K562 (cell line): ENCODE results near the gene CIAO3. TPM values are rescaled to one million over a fixed set of nuclear protein-coding genes. Genes with fewer than 3 reads are reported as not detected.

Experiments
- ATAC-seq: fragments of 200-7000 bp; cut with Tn5 transposase; 3 replicates; pipeline ENCODE4 v1.9.1; 2020; ENCODE audit warnings: moderate library complexity
- BruUV-seq: library from RNA; stranded (reverse); fragments of 400-500 nt; replicated peaks from 2 replicates; lab custom pipeline; 2021; lab: Mats Ljungman, UMichigan
- CTCF ChIA-PET: fragments of 300-600 bp; formaldehyde crosslinking; extraction: SDS; loops from one replicate; lab custom pipeline; 2021; ENCODE audit warnings: low intra/inter-chr PET ratio; lab: Yijun Ruan, JAX
- POLR2A ChIA-PET: fragments of 300-600, 350-650 bp; sonication (Branson Sonifier 250); formaldehyde crosslinking; extraction: SDS; loops from one replicate; lab custom pipeline; 2021; ENCODE audit warnings: antibody characterized with exemption, inconsistent platforms; lab: Yijun Ruan, JAX
- DNase-seq, 4 experiments: peaks; one replicate each; pipeline versions ENCODE4 v3.0.0 to v3.0.0-alpha.2; 2011 to 2018; ENCODE audit warnings: low spot score in 3 of 4, mixed read lengths in 3 of 4; ENCODE audit errors: extremely low read depth in 1 of 4
- FAIRE-seq: peaks from 2 replicates; lab custom pipeline; 2011; peaks lifted over from hg19 to GRCh38; lab: Jason Lieb, UNC
- H2AFZ ChIP-seq: 2 replicates; pipeline ENCODE4 v1.6.0; 2011; ENCODE audit warnings: low read depth, low read length, control low read depth, inconsistent platforms
- H3K27ac ChIP-seq: fragments of 200-600 bp; 3 replicates; pipeline ENCODE4 v1.8.0; 2011; ENCODE audit warnings: low read depth, mild to moderate bottlenecking, control low read depth, inconsistent platforms, low read length, moderate library complexity, mixed read lengths; ENCODE audit errors: extremely low read depth
- H3K27me3 ChIP-seq, 2 experiments: fragments of 300-600 bp in 1 of 2; 2 replicates in 1 of 2; 3 replicates in 1 of 2; pipeline versions ENCODE4 v1.6.0 to v1.8.0; 2011; ENCODE audit warnings: inconsistent platforms in 2 of 2, low read length in 2 of 2, mild to moderate bottlenecking in 1 of 2, mixed read lengths in 1 of 2, moderate library complexity in 1 of 2; ENCODE audit not compliant: control insufficient read depth in 2 of 2, insufficient read depth in 2 of 2
- H3K36me3 ChIP-seq: fragments of 300-600 bp; 3 replicates; pipeline ENCODE4 v1.8.0; 2011; ENCODE audit warnings: mild to moderate bottlenecking, low read length, inconsistent platforms; ENCODE audit not compliant: control insufficient read depth, insufficient read depth
- H3K4me1 ChIP-seq, 2 experiments: fragments of 200-600 bp in 1 of 2; replicated peaks in 1 of 2; 2 replicates in 1 of 2; 3 replicates in 1 of 2; pipeline versions ENCODE4 v1.5.1 to v1.8.0; 2011; ENCODE audit warnings: inconsistent platforms in 2 of 2, low read length in 2 of 2, mild to moderate bottlenecking in 1 of 2, mixed read lengths in 1 of 2, moderate library complexity in 1 of 2; ENCODE audit not compliant: control insufficient read depth in 2 of 2, insufficient read depth in 2 of 2
- H3K4me2 ChIP-seq: 2 replicates; pipeline ENCODE4 v1.6.1; 2011; ENCODE audit warnings: low read length, control low read depth, inconsistent platforms, mixed read lengths; ENCODE audit not compliant: insufficient read depth
- H3K4me3 ChIP-seq: fragments of 200-600 bp; sonication (generic), shearing (Covaris generic); 2 replicates; pipeline ENCODE4 v1.5.1; 2016; ENCODE audit warnings: control low read depth, inconsistent platforms
- H3K79me2 ChIP-seq: fragments of 200-600 bp; 3 replicates; pipeline ENCODE4 v1.8.0; 2011; ENCODE audit warnings: low read length, inconsistent platforms; ENCODE audit not compliant: control insufficient read depth, insufficient read depth
- H3K9ac ChIP-seq, 2 experiments: 2 replicates each; pipeline versions ENCODE4 v1.6.0 to v1.6.1; 2011; ENCODE audit warnings: low read depth in 2 of 2, low read length in 2 of 2, control low read depth in 1 of 2, inconsistent platforms in 1 of 2, mild to moderate bottlenecking in 1 of 2, mixed read lengths in 1 of 2; ENCODE audit not compliant: insufficient read depth in 1 of 2
- H3K9me1 ChIP-seq: one replicate; pipeline ENCODE4 v1.6.0; 2011; ENCODE audit warnings: inconsistent platforms, mild to moderate bottlenecking, low read length, moderate library complexity; ENCODE audit not compliant: control insufficient read depth, insufficient read depth
- H3K9me3 ChIP-seq: replicated peaks from 2 replicates; pipeline ENCODE4 v1.5.1; 2011; ENCODE audit warnings: low read depth, low read length, inconsistent platforms; ENCODE audit not compliant: control insufficient read depth, insufficient read depth
- H4K20me1 ChIP-seq: replicated peaks from 2 replicates; pipeline ENCODE4 v1.6.1; 2011; ENCODE audit warnings: low read length, inconsistent platforms, mixed read lengths; ENCODE audit not compliant: control insufficient read depth, insufficient read depth
- BRCA1 ChIP-seq, 2 experiments: fragments of 450-650 bp in 1 of 2; sonication (generic) in 1 of 2; formaldehyde crosslinking in 1 of 2; IDR thresholded peaks; 2 replicates each; pipeline versions ENCODE4 v1.5.0 to v1.6.1; 2017 to 2020; ENCODE audit warnings: mild to moderate bottlenecking in 1 of 2, missing genetic modification reagents in 1 of 2
- CBX8 ChIP-seq: fragments of 200-600 bp; sonication (generic); IDR thresholded peaks from 2 replicates; pipeline ENCODE4 v1.6.1; 2012; ENCODE audit warnings: borderline replicate concordance, mixed run types, low read depth, mild to moderate bottlenecking, moderate library complexity, mixed read lengths, low read length, control low read depth, inconsistent platforms; ENCODE audit not compliant: poor library complexity, severe bottlenecking; ENCODE audit errors: extremely low read depth
- ZBTB7A ChIP-seq: IDR thresholded peaks from 2 replicates; pipeline ENCODE4 v1.6.1; 2011; ENCODE audit warnings: low read depth, mild to moderate bottlenecking, low read length, moderate library complexity, borderline replicate concordance; ENCODE audit not compliant: control insufficient read depth
- ZNF324 ChIP-seq: fragments of 250-450 bp; sonication (Bioruptor Pico); IDR thresholded peaks from 2 replicates; pipeline ENCODE4 v1.4.0; 2020; ENCODE audit warnings: mild to moderate bottlenecking
- WGBS: fragments of 100-300 bp; shearing (Covaris generic); methylation state at CpG from one replicate; pipeline ENCODE4 v1.1.6; 2016; ENCODE audit warnings: low coverage, mixed read lengths; ENCODE audit not compliant: insufficient coverage; ENCODE audit errors: missing lambda C conversion rate; 5-methylcytosine and 5-hydroxymethylcytosine counted together
- in situ Hi-C: fragments of 300-500 bp; cut with MboI; formaldehyde crosslinking; loops from 4 replicates; pipeline ENCODE4 v1.15.0; 2018; ENCODE audit warnings: inconsistent platforms, mixed read lengths
- intact Hi-C: fragments of 100-400 bp; cut with micrococcal nuclease; formaldehyde crosslinking; loops from 2 replicates; pipeline ENCODE4 v1.14.2; 2022
- polyA plus RNA-seq, 8 experiments: library from polyadenylated mRNA; depleted of rRNA in 4 of 8; stranded (reverse) in 5 of 8; unstranded in 3 of 8; fragments of >200 nt; fragmentation: Nextera tagmentation in 2 of 8; fragmentation: Illumina TruSeq in 1 of 8; extraction: Ambion mirVana in 2 of 8; extraction: Trizol in 1 of 8; gene quantifications; 2 replicates each; pipeline versions ENCODE4 v1.2.1 to v1.2.3, GENCODE V29; 2011 to 2014; ENCODE audit warnings: inconsistent platforms in 1 of 8, missing spikeins in 1 of 8
- total RNA-seq, 7 experiments: library from RNA; depleted of rRNA in 6 of 7; stranded (reverse); fragments of >200 nt in 6 of 7; fragmentation: Illumina TruSeq in 2 of 7; extraction: Trizol in 2 of 7; gene quantifications; 2 replicates each; pipeline versions ENCODE4 v1.2.1 to v1.2.3, GENCODE V29; 2011 to 2021; ENCODE audit warnings: low replicate concordance in 1 of 7
- TF ChIP-seq, protein P1 (sequence below), 3 experiments: fragments of 200-800 bp in 1 of 3; fragments of 250-450 bp in 1 of 3; fragments of 450-650 bp in 1 of 3; sonication (Bioruptor Pico) in 1 of 3; sonication (Bioruptor generic) in 1 of 3; formaldehyde crosslinking in 1 of 3; IDR thresholded peaks; 2 replicates each; pipeline versions ENCODE4 v1.6.1 to v1.8.0; 2016 to 2022; ENCODE audit warnings: mild to moderate bottlenecking in 2 of 3, missing genetic modification characterization in 2 of 3, missing compliant biosample characterization in 1 of 3, moderate library complexity in 1 of 3
- TF ChIP-seq, protein P2 (sequence below): fragments of 450-650 bp; IDR thresholded peaks from 2 replicates; pipeline ENCODE4 v1.6.1; 2016; ENCODE audit warnings: missing biosample characterization, missing genetic modification characterization

CIAO3 gene
- total and polyA plus RNA-seq, 9 of the 15 experiments (the other 6 are each of a cell fraction or from before 2014, with no cell fraction given): 2.2 to 35.6 (median 18.7) TPM

DNA sequence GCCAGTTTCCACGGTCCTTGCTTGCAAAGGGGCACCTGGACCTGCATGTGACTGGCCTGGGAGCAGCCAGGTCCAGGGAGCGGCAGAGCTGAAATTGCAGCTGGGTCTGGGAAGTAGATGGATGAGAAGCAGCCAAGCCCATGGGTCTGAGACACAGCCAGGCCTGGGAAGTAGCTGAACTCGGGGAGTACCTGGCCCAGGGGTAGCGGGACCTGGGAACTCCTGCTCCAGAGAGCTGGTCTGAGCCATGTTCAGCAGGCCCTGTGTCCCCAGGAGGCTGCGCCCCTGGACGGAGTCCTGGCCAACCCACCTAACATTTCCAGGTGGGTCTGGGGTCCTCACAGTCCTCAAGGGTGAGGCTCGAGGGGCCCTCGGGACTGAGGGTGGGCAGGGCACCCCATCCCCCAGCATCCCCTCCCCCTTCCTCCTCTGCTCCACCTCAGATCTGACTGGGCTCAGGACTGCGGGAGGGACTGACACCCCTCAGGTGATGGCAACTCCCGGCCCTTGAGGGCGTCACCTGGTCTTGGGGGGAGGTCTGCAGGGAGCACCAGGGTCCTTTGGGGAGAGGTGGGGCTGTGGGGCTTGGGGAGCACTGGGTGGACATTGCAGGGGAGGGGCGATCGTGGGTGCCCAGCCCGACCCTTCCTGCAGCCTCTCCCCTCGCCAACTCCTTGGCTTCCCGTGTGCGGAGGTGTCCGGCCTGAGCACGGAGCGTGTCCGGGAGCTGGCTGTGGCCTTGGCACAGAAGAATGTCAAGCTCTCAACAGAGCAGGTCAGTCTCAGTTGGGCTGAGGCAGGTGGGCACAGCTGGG is 22.8 kb upstream of the CIAO3 start (continued):
- no peak for TF ChIP-seq BRCA1 (IDR thresholded peaks at IDR 0.05)
- no peak for TF ChIP-seq BRCA1 (CRISPR knock-in tag; IDR thresholded peaks at IDR 0.05)

DNA sequence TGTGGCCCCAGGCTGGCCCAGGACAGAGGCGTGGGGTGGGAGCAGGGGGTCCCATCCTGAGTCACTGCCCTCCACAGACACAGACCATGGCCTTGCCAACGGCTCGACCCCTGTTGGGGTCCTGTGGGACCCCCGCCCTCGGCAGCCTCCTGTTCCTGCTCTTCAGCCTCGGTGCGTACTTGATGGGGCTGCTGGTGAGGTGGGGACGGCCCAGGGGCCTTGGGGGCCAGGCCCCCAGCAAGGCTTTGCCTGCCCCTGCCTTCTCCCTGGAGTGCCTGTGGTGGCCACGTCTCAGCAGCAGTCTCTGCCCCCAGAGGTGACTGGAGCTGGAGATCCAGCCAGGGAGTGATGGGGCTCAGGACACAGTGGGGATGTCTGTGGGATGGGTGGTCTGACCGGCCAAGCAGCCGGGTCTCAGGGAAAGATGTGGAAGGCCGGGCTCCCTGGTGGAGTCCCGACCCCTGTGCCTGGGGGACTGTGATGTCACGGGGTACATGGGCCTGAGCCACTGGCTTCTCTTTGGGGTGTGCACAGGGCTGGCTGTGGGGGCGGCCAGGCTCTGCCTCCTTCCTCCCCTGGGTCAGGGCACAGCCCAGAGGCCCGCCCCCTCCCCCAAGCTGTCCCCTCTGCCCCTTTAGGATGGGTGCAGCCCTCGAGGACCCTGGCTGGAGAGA is 21.9 kb upstream of the CIAO3 start:
- in situ Hi-C loops: no loop called here
- peaks cover 0 to 75% of the 10 kb centered on the region in 2 experiments; a peak in 2 of 5 replicates for H3K4me1 ChIP-seq
- no peak overlapping the region for H2AFZ ChIP-seq
- no TSS peak for BruUV-seq
- H3K27me3 ChIP-seq: peaks cover 0 to 6% of the 10 kb centered on the region in 2 experiments; a peak in 1 of 5 replicates
- FAIRE-seq (no peak), ATAC-seq (no peak), DNase-seq (no peak)
- no peaks in the 10 kb centered on the region for H3K36me3 ChIP-seq
- H3K9me3 ChIP-seq: no peaks in the 10 kb centered on the region
- intact Hi-C loops: no loop called here
- ChIA-PET CTCF (no interaction called here), POLR2A (interaction anchor here (0.5 to 1.3 kb wide), 2 partner anchors 41 to 56 kb away, joined by 3 to 5 read pairs; partner anchors contain the start of gene ANTKMT)
- 14% methylated on average over 14 of the region's 17 CpGs for WGBS
- H3K9me1 ChIP-seq: no peaks in the 10 kb centered on the region
- H3K27ac ChIP-seq: no peak overlapping the region
- no peak overlapping the region for H3K4me3 ChIP-seq
- no peak overlapping the region for H3K4me2 ChIP-seq
- H4K20me1 ChIP-seq: 0 out of 2 replicates have a peak, but pooled peaks cover 3% of the 10 kb centered on the region
- no peaks in the 10 kb centered on the region for H3K79me2 ChIP-seq
- no peak overlapping the region for H3K9ac ChIP-seq
- TF ChIP-seq, protein P1, sequence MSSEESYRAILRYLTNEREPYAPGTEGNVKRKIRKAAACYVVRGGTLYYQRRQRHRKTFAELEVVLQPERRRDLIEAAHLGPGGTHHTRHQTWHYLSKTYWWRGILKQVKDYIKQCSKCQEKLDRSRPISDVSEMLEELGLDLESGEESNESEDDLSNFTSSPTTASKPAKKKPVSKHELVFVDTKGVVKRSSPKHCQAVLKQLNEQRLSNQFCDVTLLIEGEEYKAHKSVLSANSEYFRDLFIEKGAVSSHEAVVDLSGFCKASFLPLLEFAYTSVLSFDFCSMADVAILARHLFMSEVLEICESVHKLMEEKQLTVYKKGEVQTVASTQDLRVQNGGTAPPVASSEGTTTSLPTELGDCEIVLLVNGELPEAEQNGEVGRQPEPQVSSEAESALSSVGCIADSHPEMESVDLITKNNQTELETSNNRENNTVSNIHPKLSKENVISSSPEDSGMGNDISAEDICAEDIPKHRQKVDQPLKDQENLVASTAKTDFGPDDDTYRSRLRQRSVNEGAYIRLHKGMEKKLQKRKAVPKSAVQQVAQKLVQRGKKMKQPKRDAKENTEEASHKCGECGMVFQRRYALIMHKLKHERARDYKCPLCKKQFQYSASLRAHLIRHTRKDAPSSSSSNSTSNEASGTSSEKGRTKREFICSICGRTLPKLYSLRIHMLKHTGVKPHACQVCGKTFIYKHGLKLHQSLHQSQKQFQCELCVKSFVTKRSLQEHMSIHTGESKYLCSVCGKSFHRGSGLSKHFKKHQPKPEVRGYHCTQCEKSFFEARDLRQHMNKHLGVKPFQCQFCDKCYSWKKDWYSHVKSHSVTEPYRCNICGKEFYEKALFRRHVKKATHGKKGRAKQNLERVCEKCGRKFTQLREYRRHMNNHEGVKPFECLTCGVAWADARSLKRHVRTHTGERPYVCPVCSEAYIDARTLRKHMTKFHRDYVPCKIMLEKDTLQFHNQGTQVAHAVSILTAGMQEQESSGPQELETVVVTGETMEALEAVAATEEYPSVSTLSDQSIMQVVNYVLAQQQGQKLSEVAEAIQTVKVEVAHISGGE (CRISPR knock-in tag; IDR thresholded peaks at IDR 0.05): no peak
- TF ChIP-seq CBX8 (no peak), ZBTB7A (peak; percentile 24; the same call in 1 of the 2 replicates), ZNF324 (CRISPR knock-in tag) (no peak)
- TF ChIP-seq, protein P2, sequence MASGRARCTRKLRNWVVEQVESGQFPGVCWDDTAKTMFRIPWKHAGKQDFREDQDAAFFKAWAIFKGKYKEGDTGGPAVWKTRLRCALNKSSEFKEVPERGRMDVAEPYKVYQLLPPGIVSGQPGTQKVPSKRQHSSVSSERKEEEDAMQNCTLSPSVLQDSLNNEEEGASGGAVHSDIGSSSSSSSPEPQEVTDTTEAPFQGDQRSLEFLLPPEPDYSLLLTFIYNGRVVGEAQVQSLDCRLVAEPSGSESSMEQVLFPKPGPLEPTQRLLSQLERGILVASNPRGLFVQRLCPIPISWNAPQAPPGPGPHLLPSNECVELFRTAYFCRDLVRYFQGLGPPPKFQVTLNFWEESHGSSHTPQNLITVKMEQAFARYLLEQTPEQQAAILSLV (tag): no peak
- TF ChIP-seq, all 486 proteins: peak for 1
